Epithelial cell of proximal tubule (primary cell): ENCODE data around the gene BFSP1. TPM values are rescaled to one million over a fixed set of nuclear protein-coding genes. Genes with fewer than 3 reads are reported as not detected.

Experiments
- DNase-seq: peaks from one replicate; pipeline ENCODE4 v3.0.0-alpha.2; 2011; ENCODE audit warnings: low read depth
- H3K4me3 ChIP-seq: 2 replicates; pipeline ENCODE4 v1.5.1; 2011; ENCODE audit warnings: low read depth, mild to moderate bottlenecking, low read length
- CTCF ChIP-seq: conservative IDR thresholded peaks from 2 replicates; pipeline ENCODE4 v1.5.1; 2012; ENCODE audit warnings: low read depth, mild to moderate bottlenecking, low read length
- total RNA-seq: library from RNA; depleted of rRNA; stranded (reverse); fragments of >200 nt; gene quantifications from 2 replicates; pipeline ENCODE4 v1.2.3, GENCODE V29; 2015

BFSP1 gene
- total RNA-seq, 1 donor from 2014 or later, result 2.3 TPM

GRCh38 chr20:17491488-17491887 lies 39.7 kb downstream of the BFSP1 start:
- DNase-seq, result no peak

GRCh38 chr20:17491041-17491440 lies 40.1 kb downstream of the BFSP1 start:
- DNase-seq, result no peak
- TF ChIP-seq CTCF, result no peak

More at GRCh38 chr20:17491488-17491887, 39.7 kb downstream of the BFSP1 start:
- no peak overlapping the region for H3K4me3 ChIP-seq
- TF ChIP-seq CTCF, result no peak

GRCh38 chr20:17490501-17490900 lies 40.7 kb downstream of the BFSP1 start:
- DNase-seq, result no peak
- no peak for TF ChIP-seq CTCF
- H3K4me3 ChIP-seq, result no peak overlapping the region

More at GRCh38 chr20:17491041-17491440, 40.1 kb downstream of the BFSP1 start:
- H3K4me3 ChIP-seq, result no peak overlapping the region

- H3K4me3 ChIP-seq, result no peak overlapping the region
- TF ChIP-seq CTCF, result no peak
- DNase-seq, result no peak
These were observed 42.1 kb downstream of the BFSP1 start for GRCh38 chr20:17488916-17489600.

- no peak overlapping the region for H3K4me3 ChIP-seq
- DNase-seq, result no peak
- no peak for TF ChIP-seq CTCF
These were observed 46.2 kb downstream of the BFSP1 start for GRCh38 chr20:17485017-17485416.

GRCh38 chr20:17482536-17482935 lies 48.6 kb downstream of the BFSP1 start:
- TF ChIP-seq CTCF, result no peak
- no peak overlapping the region for H3K4me3 ChIP-seq
- DNase-seq, result no peak

GRCh38 chr20:17481661-17482060 lies 49.5 kb downstream of the BFSP1 start:
- no peak for DNase-seq
- no peak for TF ChIP-seq CTCF
- H3K4me3 ChIP-seq, result no peak overlapping the region
